ENCODE measurements around the gene CFAP299.
"Not testable (repeated sequence)": the region's sequence is repeated elsewhere in the genome, so short reads cannot be mapped to it uniquely, and the experiment has no call there.

CFAP299 gene

DNA sequence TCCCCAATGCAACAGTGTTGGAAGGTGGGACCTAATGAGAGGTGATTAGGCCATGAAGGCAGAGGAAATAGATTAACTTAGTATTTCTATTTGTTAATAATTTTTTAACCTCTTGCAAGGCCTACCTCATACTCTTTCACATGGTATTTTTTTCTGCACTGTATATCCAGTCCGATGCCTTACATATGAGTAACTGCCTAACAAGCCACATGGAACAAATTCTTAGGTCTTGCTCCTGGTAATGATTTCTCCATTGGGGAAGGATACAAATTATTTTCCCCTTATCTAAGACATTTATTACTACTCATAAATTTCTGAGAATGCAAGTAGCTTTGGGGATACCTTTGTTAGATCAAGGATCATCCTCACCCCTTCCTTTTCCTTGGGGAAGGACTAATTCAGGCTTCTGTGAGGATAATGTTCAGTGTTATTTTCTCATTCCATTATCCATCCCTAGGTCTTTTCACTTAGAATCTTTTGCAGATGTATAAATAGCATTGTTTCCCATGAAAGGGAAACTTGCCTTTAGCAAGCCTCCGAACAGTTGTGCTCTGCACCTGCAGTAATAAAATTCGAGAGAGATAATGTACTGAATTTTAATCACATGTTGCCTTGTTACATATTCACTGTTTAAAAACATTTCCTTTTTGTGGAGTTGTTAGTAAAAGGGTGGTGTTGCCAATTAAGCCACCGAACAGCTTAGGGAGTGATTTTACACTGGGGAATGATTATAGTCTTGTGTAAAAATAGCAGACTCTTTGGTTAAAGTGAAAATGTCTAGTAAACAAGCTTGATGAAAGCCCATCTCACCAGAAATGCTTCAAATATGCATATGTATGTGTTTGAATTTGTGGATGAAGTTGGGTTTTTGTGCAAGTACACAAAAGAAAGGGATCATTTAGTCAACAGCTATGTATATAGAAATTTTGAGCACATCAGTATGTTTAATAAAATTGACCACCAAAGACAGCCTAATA is 89.9 kb downstream of the CFAP299 start:
- H3K4me3 Mint-ChIP-seq = no peak overlapping the region
- H3K36me3 Mint-ChIP-seq (ENCODE audit: low read depth) = no peaks in the 10 kb centered on the region
- H3K9me3 Mint-ChIP-seq = no peaks in the 10 kb centered on the region
- DNase-seq = no peak
- H3K27me3 Mint-ChIP-seq = no peaks in the 10 kb centered on the region
- peaks cover 18% of the 10 kb centered on the region for H3K4me1 Mint-ChIP-seq (ENCODE audit: low read depth)
- H3K27ac Mint-ChIP-seq = no peak overlapping the region

- Mint-ChIP-seq H3K27me3 (no peaks in the 10 kb centered on the region), H3K4me3 (no peak overlapping the region), H3K27ac (no peak overlapping the region)
These were observed 95.9 kb downstream of the CFAP299 start for GRCh38 chr4:80431203-80431965.

GRCh38 chr4:80434238-80434637 is 98.7 kb downstream of the CFAP299 start:
- no peak overlapping the region for H3K4me3 Mint-ChIP-seq
- peaks cover 17% of the 10 kb centered on the region for H3K4me1 Mint-ChIP-seq (ENCODE audit: low read depth)
- no peaks in the 10 kb centered on the region for H3K36me3 Mint-ChIP-seq (ENCODE audit: low read depth)
- H3K27ac Mint-ChIP-seq = no peak overlapping the region
- no peaks in the 10 kb centered on the region for H3K9me3 Mint-ChIP-seq
- no peak for DNase-seq
- no peaks in the 10 kb centered on the region for H3K27me3 Mint-ChIP-seq

More at GRCh38 chr4:80431203-80431965, 95.9 kb downstream of the CFAP299 start:
- no peak for DNase-seq
- no peaks in the 10 kb centered on the region for H3K36me3 Mint-ChIP-seq (ENCODE audit: low read depth)
- peaks cover 5% of the 10 kb centered on the region for H3K4me1 Mint-ChIP-seq (ENCODE audit: low read depth)
- H3K9me3 Mint-ChIP-seq = no peaks in the 10 kb centered on the region

- Mint-ChIP-seq H3K4me1 (ENCODE audit: low read depth) (peaks cover 29% of the 10 kb centered on the region), H3K36me3 (ENCODE audit: low read depth) (peaks cover 19% of the 10 kb centered on the region), H3K9me3 (peaks cover 25% of the 10 kb centered on the region), H3K27me3 (no peaks in the 10 kb centered on the region), H3K4me3 (no peak overlapping the region), H3K27ac (no peak overlapping the region)
- no peak for DNase-seq
These were observed 102.5 kb downstream of the CFAP299 start for GRCh38 chr4:80438016-80438415.

DNA sequence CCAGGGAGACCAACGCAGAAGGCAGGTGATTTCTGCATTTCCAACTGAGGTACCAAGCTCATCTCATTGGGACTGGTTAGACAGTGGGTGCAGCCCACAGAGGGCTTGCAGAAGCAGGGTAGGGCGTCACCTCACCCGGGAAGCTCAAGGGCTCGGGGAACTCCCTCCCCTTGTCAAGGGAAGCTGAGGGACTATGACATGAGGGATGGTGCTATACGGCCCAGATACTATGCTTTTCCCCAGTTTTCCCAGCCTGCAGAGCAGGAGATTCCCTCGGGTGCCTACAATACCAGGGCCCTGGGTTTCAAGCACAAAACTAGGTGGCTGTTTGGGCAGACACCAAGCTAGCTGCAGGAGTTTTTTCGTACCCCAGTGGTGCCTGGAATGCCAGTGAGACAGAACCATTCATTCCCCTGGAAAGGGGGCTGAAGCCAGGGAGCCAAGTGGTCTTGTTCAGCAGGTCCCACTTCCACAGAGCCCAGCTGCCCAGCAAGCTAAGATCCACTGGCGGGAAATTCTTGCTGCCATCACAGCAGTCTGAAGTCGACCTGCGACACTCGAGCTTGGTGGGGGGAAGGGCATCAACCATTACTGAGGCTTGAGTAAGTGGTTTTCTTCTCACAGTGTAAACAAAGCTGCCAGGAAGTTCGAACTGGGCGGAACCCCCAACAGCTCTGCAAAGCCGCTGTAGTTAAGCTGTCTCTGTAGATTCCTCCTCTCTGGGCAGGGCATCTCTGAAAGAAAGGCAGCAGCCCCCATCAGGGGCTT is 103.9 kb downstream of the CFAP299 start:
- Mint-ChIP-seq H3K36me3 (ENCODE audit: low read depth) (peaks cover 26% of the 10 kb centered on the region), H3K9me3 (peaks cover 36% of the 10 kb centered on the region), H3K4me1 (ENCODE audit: low read depth) (peaks cover 29% of the 10 kb centered on the region)
- not testable (repeated sequence) for H3K4me3 Mint-ChIP-seq, H3K27ac Mint-ChIP-seq, H3K27me3 Mint-ChIP-seq
- DNase-seq = peak; percentile 30

- Mint-ChIP-seq H3K9me3 (peaks cover 34% of the 10 kb centered on the region), H3K4me1 (ENCODE audit: low read depth) (no peaks in the 10 kb centered on the region), H3K27me3 (no peaks in the 10 kb centered on the region), H3K27ac (no peak overlapping the region), H3K36me3 (ENCODE audit: low read depth) (peaks cover 16% of the 10 kb centered on the region), H3K4me3 (no peak overlapping the region)
- DNase-seq = no peak
These were observed 110.7 kb downstream of the CFAP299 start for GRCh38 chr4:80446248-80446647.

DNA sequence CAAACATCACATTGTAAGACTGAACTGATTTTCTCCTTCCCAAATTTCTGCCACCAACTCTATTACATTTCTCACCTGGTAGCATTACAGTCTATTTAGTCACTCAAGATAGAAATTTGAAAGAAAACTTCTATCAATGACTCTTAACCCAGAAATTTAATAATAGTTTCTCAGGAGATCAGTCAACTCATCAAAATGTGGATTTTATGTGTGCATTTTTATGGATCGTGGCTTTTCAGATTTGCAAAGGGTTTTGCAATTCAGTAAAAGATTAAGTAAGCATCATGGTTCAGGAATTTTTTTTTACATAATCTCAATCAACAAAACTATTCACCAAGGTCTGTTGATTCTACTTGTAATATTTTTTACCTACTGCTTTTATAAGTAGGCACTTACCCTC is 111.1 kb downstream of the CFAP299 start:
- Mint-ChIP-seq H3K4me1 (ENCODE audit: low read depth) (no peaks in the 10 kb centered on the region), H3K9me3 (peaks cover 31% of the 10 kb centered on the region), H3K27me3 (no peaks in the 10 kb centered on the region), H3K4me3 (no peak overlapping the region), H3K27ac (no peak overlapping the region), H3K36me3 (ENCODE audit: low read depth) (peaks cover 15% of the 10 kb centered on the region)
- DNase-seq = no peak

DNA sequence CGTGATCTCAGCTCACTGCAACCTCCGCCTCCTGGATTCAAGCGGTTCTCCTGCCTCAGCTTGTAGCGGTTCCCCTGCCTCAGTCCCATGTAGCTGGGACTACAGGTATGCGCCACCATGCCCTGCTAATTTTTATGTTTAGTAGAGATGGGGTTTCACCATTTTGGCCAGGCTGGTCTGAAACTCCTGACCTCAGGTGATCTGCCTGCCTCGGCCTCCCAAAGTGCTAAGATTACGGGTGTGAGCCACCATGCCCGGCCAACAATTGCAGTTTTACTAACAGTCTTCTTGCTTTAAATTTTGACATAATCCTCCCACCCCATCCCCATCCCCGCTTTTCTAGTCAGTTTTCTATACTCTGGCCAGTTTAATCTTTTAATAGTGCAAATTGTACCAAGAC is 112.0 kb downstream of the CFAP299 start:
- Mint-ChIP-seq H3K36me3 (ENCODE audit: low read depth) (peaks cover 10% of the 10 kb centered on the region), H3K9me3 (peaks cover 24% of the 10 kb centered on the region), H3K4me1 (ENCODE audit: low read depth) (no peaks in the 10 kb centered on the region), H3K27me3 (no peaks in the 10 kb centered on the region), H3K4me3 (no peak overlapping the region), H3K27ac (no peak overlapping the region)
- no peak for DNase-seq

DNA sequence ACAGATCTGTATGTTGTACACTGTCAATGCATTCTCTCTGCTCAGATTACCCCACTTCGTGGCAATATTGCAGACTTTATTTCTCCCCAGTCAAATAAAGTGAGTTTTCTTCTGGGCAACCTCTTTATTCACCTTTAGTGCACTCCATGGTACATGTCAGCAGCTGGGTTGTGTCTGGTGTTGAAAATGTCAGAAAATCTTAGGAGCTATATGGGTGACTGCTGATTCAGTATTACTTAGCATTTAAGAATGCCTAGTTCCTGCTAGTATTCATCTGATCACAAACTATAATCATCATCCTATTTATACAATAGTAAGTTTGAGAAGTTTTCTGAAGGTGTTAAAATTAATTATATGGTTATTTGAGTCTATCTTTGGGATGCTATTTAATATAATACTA is 112.5 kb downstream of the CFAP299 start:
- H3K27ac Mint-ChIP-seq = no peak overlapping the region
- H3K27me3 Mint-ChIP-seq = no peaks in the 10 kb centered on the region
- H3K9me3 Mint-ChIP-seq = peaks cover 19% of the 10 kb centered on the region
- H3K4me3 Mint-ChIP-seq = no peak overlapping the region
- peaks cover 7% of the 10 kb centered on the region for H3K36me3 Mint-ChIP-seq (ENCODE audit: low read depth)
- no peak for DNase-seq
- no peaks in the 10 kb centered on the region for H3K4me1 Mint-ChIP-seq (ENCODE audit: low read depth)

DNA sequence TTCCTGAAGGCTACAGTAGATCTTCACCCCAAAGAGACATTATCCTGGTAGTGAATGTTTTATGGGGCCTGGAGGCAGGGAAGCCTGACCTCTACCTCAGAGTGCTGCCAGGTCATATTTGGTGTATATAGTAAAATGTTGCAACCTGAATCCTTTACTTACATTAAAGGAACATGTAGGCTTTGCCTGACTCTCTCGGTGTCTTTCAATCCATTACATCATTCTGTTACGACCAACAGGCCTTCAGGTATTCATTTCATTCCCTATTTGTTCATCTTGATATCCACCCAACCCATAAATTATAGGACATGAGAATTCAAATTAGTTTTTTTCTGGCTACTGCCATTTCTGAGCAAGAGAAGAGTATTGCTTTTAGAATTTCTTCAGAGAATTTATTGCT is 116.5 kb downstream of the CFAP299 start:
- H3K36me3 Mint-ChIP-seq (ENCODE audit: low read depth) = no peaks in the 10 kb centered on the region
- H3K27me3 Mint-ChIP-seq = no peaks in the 10 kb centered on the region
- no peak overlapping the region for H3K4me3 Mint-ChIP-seq
- no peak overlapping the region for H3K27ac Mint-ChIP-seq
- peaks cover 9% of the 10 kb centered on the region for H3K9me3 Mint-ChIP-seq
- DNase-seq = no peak
- H3K4me1 Mint-ChIP-seq (ENCODE audit: low read depth) = no peaks in the 10 kb centered on the region

GRCh38 chr4:80452768-80453167 is 117.2 kb downstream of the CFAP299 start:
- H3K9me3 Mint-ChIP-seq = peaks cover 9% of the 10 kb centered on the region
- H3K27ac Mint-ChIP-seq = no peak overlapping the region
- no peak for DNase-seq
- no peaks in the 10 kb centered on the region for H3K4me1 Mint-ChIP-seq (ENCODE audit: low read depth)
- H3K4me3 Mint-ChIP-seq = no peak overlapping the region
- H3K27me3 Mint-ChIP-seq = no peaks in the 10 kb centered on the region
- no peaks in the 10 kb centered on the region for H3K36me3 Mint-ChIP-seq (ENCODE audit: low read depth)

DNA sequence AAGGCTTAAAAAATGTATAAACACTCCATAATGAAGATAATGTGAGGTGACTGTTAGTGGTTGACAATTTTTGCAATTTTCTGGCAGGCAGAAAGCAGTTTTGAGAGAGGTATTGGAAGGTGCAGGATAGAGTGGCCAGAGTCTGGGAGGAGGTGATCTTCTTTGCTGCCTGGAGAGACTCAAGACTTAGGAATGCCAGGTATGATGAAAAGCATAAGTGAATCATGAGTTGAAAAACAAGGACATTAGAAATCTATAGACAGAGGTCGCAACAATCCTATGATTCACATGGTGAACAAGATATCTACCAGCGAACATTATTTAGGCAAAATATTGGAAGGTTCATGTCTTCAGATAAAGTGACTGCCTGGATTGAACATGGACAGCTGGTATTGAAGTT is 118.5 kb downstream of the CFAP299 start:
- Mint-ChIP-seq H3K9me3 (peaks cover 9% of the 10 kb centered on the region), H3K27ac (no peak overlapping the region), H3K4me1 (ENCODE audit: low read depth) (no peaks in the 10 kb centered on the region), H3K27me3 (no peaks in the 10 kb centered on the region), H3K4me3 (no peak overlapping the region), H3K36me3 (ENCODE audit: low read depth) (no peaks in the 10 kb centered on the region)
- no peak for DNase-seq

DNA sequence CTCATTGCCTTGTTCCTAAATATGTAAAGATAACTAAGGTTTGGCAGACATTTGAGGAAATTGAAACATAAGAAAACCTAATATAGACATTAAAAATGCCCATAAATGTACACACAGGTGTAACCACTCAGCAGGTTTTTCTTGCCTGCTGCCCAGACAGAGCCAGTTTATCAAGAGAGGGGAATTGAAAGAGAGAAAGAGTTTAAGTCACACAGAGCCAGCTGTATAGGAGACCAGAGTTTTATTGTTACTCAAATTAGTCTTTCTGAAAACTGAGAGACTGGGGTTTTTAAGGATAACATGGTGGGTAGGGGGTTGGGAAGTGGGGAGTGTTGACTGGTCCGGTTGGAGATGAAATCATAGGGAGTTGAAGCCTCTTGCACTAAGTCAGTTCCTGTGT is 119.0 kb downstream of the CFAP299 start:
- Mint-ChIP-seq H3K9me3 (peaks cover 9% of the 10 kb centered on the region), H3K36me3 (ENCODE audit: low read depth) (no peaks in the 10 kb centered on the region), H3K4me3 (no peak overlapping the region), H3K4me1 (ENCODE audit: low read depth) (peaks cover 3% of the 10 kb centered on the region), H3K27ac (no peak overlapping the region), H3K27me3 (no peaks in the 10 kb centered on the region)
- no peak for DNase-seq

GRCh38 chr4:80459918-80460473 is 124.5 kb downstream of the CFAP299 start:
- H3K4me1 Mint-ChIP-seq (ENCODE audit: low read depth) = peaks cover 30% of the 10 kb centered on the region
- no peaks in the 10 kb centered on the region for H3K36me3 Mint-ChIP-seq (ENCODE audit: low read depth)
- DNase-seq = no peak
- no peak overlapping the region for H3K27ac Mint-ChIP-seq
- no peaks in the 10 kb centered on the region for H3K27me3 Mint-ChIP-seq
- peaks cover 9% of the 10 kb centered on the region for H3K9me3 Mint-ChIP-seq
- no peak overlapping the region for H3K4me3 Mint-ChIP-seq
